GM12878 (cell line): ENCODE data around the gene STK32B.

Source experiments
- BACH1 ChIP-seq: fragments of 450-650 bp; IDR thresholded peaks from 2 replicates; pipeline ENCODE4 v1.6.1; 2017; ENCODE audit warnings: mild to moderate bottlenecking, borderline replicate concordance
- CTCF ChIP-seq, 3 experiments: IDR thresholded peaks in 2 of 3; conservative IDR thresholded peaks in 1 of 3; 2 replicates each; pipeline ENCODE4 v1.5.1; 2011; ENCODE audit warnings: low read depth in 3 of 3, low read length in 3 of 3, mild to moderate bottlenecking in 3 of 3, control low read depth in 2 of 3, moderate library complexity in 2 of 3, inconsistent platforms in 1 of 3, mixed read lengths in 1 of 3; ENCODE audit not compliant: control insufficient read depth in 2 of 3, insufficient read depth in 1 of 3; ENCODE audit errors: extremely low read depth in 1 of 3

GRCh38 chr4:5043579-5043978 is 7.7 kb upstream of the STK32B start:
- TF ChIP-seq BACH1 (no peak), CTCF (IDR thresholded peaks at IDR 0.05 in 2 of 3, conservative IDR thresholded peaks at IDR 0.05 in 1 of 3; ENCODE audit: control insufficient read depth in 2 of 3, extremely low read depth in 1 of 3, insufficient read depth in 1 of 3, low read depth in 3 of 3, low read length in 3 of 3) (no peak)
